T-helper 17 cell (primary cell): ENCODE measurements around the gene ACOXL. TPM values are rescaled to one million over a fixed set of nuclear protein-coding genes. Genes with fewer than 3 reads are reported as not detected.
A peak's percentile ranks its signal among the peaks of the same experiment; 100 is the strongest.

Experiments
- ATAC-seq: fragments of 150-1000 bp; cut with Tn5 transposase; 2 replicates; pipeline ENCODE4 v1.10.0; 2021; ENCODE audit warnings: mild to moderate bottlenecking, moderate library complexity
- DNase-seq, 3 donors: peaks; one replicate each; pipeline versions ENCODE4 v3.0.0 to v3.0.0-alpha.2; 2020 to 2021
- H3K9me3 ChIP-seq: one replicate; pipeline ENCODE4 v1.7.0; 2013; ENCODE audit warnings: low read length, mild to moderate bottlenecking; ENCODE audit not compliant: control insufficient read depth, poor library complexity, severe bottlenecking
- H3K27ac Mint-ChIP-seq: one replicate; pipeline ENCODE4 v1.8.0; 2022; ENCODE audit warnings: mild to moderate bottlenecking, moderate library complexity, mixed read lengths
- H3K27me3 Mint-ChIP-seq: one replicate; pipeline ENCODE4 v1.8.0; 2022; ENCODE audit warnings: mixed read lengths
- H3K36me3 Mint-ChIP-seq: one replicate; pipeline ENCODE4 v1.8.0; 2022; ENCODE audit warnings: low read depth, mixed read lengths
- H3K4me1 Mint-ChIP-seq: one replicate; pipeline ENCODE4 v1.8.0; 2022; ENCODE audit warnings: mild to moderate bottlenecking, mixed read lengths
- H3K4me3 Mint-ChIP-seq: one replicate; pipeline ENCODE4 v1.8.0; 2022; ENCODE audit warnings: mild to moderate bottlenecking, moderate library complexity, mixed read lengths
- total RNA-seq, 4 donors: library from RNA in 2 of 4; stranded (reverse) in 2 of 4; gene quantifications; one replicate each; pipeline ENCODE4 v1.2.3 and lab custom pipeline; 2022 to 2026

Gene ACOXL
- total RNA-seq, 2 donors from 2014 or later = not detected

DNA sequence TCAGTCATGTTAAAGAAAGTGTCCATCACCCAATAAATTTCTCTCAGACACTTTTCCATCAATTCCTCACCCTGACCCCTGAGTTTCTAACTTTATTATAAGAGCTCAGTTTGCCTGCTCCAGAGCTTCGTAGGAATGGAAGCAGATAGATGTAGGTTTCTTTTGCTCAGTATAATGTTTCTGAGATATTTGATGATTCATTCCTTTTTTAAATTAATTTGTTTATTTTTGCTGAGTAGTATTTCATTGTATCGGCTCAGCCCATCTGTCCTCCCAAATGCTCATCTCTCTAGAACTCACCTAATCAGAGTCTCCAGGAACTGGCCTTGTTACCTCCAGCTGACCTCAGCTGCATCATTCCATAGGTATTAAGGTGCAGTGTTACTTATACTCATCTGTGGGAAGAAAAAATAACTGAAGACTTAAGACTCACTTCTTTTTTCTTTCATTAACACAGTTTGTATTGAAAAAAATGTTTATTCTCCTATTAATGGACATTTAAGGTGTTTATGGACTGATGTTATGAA is 376.4 kb downstream of the ACOXL start:
- DNase-seq = no peak
- Mint-ChIP-seq H3K4me1 (no peaks in the 10 kb centered on the region), H3K4me3 (no peak overlapping the region), H3K27ac (no peak overlapping the region), H3K27me3 (peaks cover 46% of the 10 kb centered on the region), H3K36me3 (peaks cover 5% of the 10 kb centered on the region)
- H3K9me3 ChIP-seq = no peaks in the 10 kb centered on the region
- no peak for ATAC-seq

- H3K27me3 Mint-ChIP-seq = peaks cover 56% of the 10 kb centered on the region
- no peak overlapping the region for H3K27ac Mint-ChIP-seq
Measured at GRCh38 chr2:111111101-111111755, 378.9 kb downstream of the ACOXL start.

GRCh38 chr2:111113838-111114237 is 381.5 kb downstream of the ACOXL start:
- Mint-ChIP-seq H3K4me1 (peaks cover 15% of the 10 kb centered on the region), H3K4me3 (no peak overlapping the region), H3K27me3 (peaks cover 73% of the 10 kb centered on the region), H3K36me3 (peaks cover 2% of the 10 kb centered on the region), H3K27ac (no peak overlapping the region)
- ATAC-seq = no peak
- H3K9me3 ChIP-seq = no peaks in the 10 kb centered on the region
- no peak for DNase-seq

More at GRCh38 chr2:111111101-111111755, 378.9 kb downstream of the ACOXL start:
- ATAC-seq (no peak), DNase-seq (no peak)
- H3K4me1 Mint-ChIP-seq = no peaks in the 10 kb centered on the region
- H3K4me3 Mint-ChIP-seq = no peak overlapping the region
- H3K9me3 ChIP-seq = no peaks in the 10 kb centered on the region
- peaks cover 3% of the 10 kb centered on the region for H3K36me3 Mint-ChIP-seq

- Mint-ChIP-seq H3K4me3 (no peak overlapping the region), H3K36me3 (no peaks in the 10 kb centered on the region)
- no peak for ATAC-seq
Measured at GRCh38 chr2:111116011-111116746, 383.8 kb downstream of the ACOXL start.

GRCh38 chr2:111116843-111117597 is 384.6 kb downstream of the ACOXL start:
- Mint-ChIP-seq H3K27ac (no peak overlapping the region), H3K4me1 (peaks cover 30% of the 10 kb centered on the region), H3K36me3 (no peaks in the 10 kb centered on the region), H3K4me3 (peak overlapping the region; percentile 94), H3K27me3 (peaks cover 67% of the 10 kb centered on the region)
- no peaks in the 10 kb centered on the region for H3K9me3 ChIP-seq
- ATAC-seq = peak; percentile 59
- DNase-seq = peak; percentile 41 to 53 (median 47)

More at GRCh38 chr2:111116011-111116746, 383.8 kb downstream of the ACOXL start:
- Mint-ChIP-seq H3K27me3 (peaks cover 68% of the 10 kb centered on the region), H3K4me1 (peaks cover 27% of the 10 kb centered on the region), H3K27ac (no peak overlapping the region)
- H3K9me3 ChIP-seq = no peaks in the 10 kb centered on the region
- no peak for DNase-seq

DNA sequence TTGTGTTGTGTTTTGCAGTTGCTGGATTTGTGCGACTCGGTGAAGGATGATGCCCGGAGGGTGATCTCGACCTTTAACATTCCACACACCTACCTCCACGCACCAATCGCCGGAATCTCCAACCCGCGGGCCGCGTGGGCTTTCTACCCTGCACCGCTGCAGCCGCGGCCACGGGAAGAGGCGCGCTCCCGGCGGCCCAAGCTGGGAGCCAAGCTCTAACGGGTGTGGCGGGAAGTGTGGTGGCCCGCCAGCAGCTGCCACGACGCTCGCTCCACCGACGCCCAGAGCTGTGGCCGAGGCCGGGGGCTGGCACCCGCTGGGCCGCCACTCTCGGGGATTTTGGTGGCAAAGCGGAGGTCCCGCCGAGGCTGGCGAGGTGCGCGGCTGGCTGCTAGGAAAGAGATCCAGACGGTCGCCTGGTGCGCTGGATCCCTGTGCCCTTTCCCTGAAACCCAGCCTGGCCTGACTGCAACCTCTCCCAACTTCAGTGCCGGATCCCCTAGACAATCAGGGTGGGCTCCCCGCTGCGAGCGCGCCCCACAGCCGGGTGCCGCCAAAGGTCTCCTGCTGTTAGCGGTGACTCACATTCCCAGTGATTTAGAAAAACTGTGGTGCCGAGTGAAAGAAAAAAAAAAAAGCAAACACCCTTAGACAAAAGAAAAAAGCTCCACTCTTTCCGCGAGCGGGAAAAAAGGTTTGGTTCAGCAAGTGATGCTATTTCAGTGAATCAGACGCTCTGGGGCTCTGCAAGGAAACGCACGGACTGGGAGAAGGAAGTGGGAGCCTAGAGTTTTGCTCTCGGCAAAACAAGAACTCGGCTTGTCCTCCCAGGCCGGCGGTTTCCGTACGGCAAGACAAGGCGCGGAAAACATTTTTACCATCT is 385.5 kb downstream of the ACOXL start:
- Mint-ChIP-seq H3K36me3 (no peaks in the 10 kb centered on the region), H3K27me3 (peaks cover 59% of the 10 kb centered on the region), H3K27ac (peak overlapping the region; percentile 27), H3K4me3 (peak overlapping the region; percentile 94), H3K4me1 (peaks cover 30% of the 10 kb centered on the region)
- DNase-seq (no peak), ATAC-seq (no peak)
- H3K9me3 ChIP-seq = no peaks in the 10 kb centered on the region

DNA sequence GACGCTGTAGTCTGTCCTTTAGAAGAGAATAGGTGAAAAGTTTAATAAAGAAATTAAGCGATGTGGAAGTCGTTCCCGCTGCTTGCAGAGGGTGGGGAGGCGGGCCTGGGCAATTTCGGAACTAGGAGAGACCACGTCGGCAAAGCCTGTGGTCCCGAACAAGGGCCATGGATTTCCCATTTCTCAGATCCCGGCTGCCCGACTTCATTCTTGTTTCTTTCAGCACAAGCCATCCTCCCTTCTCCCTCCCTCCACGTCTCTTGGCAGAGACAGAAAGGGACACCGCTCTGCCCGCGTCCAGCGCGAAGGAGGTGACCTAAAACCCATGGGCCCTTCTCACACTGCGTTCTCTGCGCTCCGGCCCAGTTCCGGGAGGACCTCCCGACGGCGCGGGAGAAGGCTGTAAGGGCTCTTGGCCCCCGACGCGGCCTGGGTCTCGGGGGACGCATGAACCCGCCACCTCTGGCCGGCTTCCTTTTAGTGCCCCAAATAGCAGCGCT is 386.2 kb downstream of the ACOXL start:
- Mint-ChIP-seq H3K36me3 (no peaks in the 10 kb centered on the region), H3K4me3 (peak overlapping the region; percentile 94), H3K27ac (peak overlapping the region; percentile 27), H3K4me1 (peaks cover 30% of the 10 kb centered on the region), H3K27me3 (peaks cover 52% of the 10 kb centered on the region)
- ATAC-seq (no peak), DNase-seq (peak in 1 of 3 donors; percentile 15)
- no peaks in the 10 kb centered on the region for H3K9me3 ChIP-seq

DNA sequence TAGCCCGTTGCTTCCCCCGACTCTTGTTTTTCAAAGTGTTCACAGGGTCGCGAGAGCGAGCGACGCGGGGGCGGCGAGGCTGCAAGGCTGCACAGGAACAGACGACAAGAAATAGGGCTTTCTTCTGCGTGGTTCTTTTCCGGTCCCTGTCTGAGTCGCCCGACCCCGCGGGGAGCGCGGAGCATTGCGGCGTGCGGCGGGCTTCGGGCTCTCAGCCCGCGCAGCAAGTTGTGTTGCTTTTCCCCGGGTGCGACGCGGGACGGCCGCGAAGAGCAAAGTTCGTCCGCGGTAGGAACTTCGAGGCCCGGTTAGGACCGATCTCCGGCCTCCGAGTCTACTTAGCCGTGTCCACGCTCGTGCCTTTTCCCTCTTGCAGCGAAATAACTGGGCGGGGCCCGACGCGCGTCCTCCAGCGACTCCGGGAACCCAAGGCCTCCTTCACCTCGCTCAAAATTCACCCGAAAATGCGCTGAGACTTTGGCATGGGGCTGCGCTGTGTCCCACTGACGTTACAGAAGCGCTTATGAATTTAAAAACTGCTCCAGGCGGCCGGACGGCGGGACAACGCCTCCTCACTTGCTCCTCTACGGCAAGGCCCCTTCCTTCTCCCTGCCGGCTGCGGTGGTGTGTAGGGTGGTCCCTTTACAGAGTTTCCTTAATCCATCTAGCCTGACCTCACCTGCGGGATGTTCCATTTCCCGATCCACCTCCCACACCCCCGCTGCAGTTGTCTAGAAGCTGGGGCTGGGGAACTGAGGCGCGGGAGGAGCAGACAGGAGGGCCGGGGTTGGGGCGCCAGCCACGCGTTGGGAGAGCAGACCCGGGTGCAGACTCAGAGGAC is 386.8 kb downstream of the ACOXL start:
- Mint-ChIP-seq H3K27ac (peak overlapping the region; percentile 27), H3K4me3 (peak overlapping the region; percentile 94), H3K27me3 (peaks cover 45% of the 10 kb centered on the region)

DNA sequence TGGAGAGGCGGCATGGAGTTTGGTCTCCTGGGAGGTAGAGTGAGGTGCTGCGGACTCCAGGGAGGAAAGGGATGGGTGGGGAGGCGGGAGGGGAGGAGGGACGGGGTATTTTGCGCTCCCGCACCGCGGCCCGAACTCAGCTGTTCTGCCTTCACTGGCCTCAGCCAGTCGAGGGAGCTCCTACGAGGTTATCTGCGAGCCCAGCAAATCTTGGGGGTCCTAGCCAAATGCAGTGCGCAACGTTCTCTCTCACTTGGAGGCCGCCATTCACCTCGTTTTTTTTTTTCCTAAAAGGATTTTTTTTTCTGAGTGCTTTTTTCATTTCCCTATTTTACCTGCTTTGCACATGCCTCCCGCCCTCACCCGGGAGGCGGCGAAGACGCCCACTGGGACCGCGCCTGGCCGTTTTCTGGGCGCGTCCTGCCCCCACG is 387.5 kb downstream of the ACOXL start:
- peaks cover 42% of the 10 kb centered on the region for H3K27me3 Mint-ChIP-seq
- no peak overlapping the region for H3K27ac Mint-ChIP-seq
- H3K4me1 Mint-ChIP-seq = peaks cover 30% of the 10 kb centered on the region
- DNase-seq (no peak), ATAC-seq (no peak)
- no peaks in the 10 kb centered on the region for H3K9me3 ChIP-seq
- H3K4me3 Mint-ChIP-seq = peak overlapping the region; percentile 94
- no peaks in the 10 kb centered on the region for H3K36me3 Mint-ChIP-seq

More for the DNA sequence above, 386.8 kb downstream of the ACOXL start:
- peaks cover 30% of the 10 kb centered on the region for H3K4me1 Mint-ChIP-seq
- H3K36me3 Mint-ChIP-seq = no peaks in the 10 kb centered on the region
- H3K9me3 ChIP-seq = no peaks in the 10 kb centered on the region
- ATAC-seq (no peak), DNase-seq (peak; percentile 7 to 20 (median 19))

DNA sequence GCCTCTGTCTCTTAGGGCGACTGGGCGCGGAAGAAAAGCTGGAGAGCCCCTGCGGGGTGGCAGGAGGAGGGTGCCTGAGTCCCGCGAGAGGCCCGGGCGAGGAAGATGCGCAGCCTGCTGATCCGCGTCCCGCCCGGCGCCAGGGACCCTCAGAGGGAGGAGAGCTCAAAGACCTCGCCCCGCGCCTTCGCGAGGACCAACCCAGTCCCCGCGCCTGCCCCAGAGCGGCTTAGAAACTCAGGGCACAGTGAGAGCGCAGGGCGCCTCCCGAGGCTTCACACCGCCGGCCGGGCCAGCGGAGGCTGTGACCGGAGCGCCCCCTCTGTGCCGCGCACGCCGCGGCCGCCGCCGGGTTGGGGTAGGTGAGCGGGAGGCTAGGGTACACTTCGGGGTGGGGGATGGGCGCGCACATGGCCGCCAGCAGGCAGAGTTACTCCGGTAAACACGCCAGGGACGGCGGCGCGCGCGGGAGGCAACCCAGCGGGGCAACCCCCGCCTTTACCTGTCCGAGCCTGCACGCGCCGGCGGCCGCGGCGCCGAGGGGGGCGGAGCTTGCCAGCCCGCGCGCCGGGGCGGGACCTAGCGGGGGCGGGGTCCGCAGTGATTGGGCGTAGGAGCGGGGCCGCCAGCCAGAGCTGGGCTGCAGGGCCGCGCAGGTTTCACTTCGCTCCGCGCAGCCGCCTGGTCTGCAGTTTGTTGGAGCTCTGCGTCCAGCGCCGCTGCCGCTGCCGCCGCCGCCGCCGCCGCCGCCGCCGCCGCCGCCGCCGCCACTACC is 388.1 kb downstream of the ACOXL start, which contains the start of gene BCL2L11:
TSS of gene BCL2L11 (plus strand) at position 662 of the 775 bp plus-strand sequence. CDS start 2,832 bp downstream, outside the sequence.
- Mint-ChIP-seq H3K4me3 (peak within 1 kb of the TSS; percentile 94), H3K27me3 (peaks cover 40% of the 10 kb centered on the region), H3K4me1 (peaks cover 30% of the 10 kb centered on the region), H3K36me3 (no peaks in the 10 kb centered on the region), H3K27ac (peak within 1 kb of the TSS; percentile 90)
- DNase-seq = peak; percentile 86 to 88 (median 87)
- H3K9me3 ChIP-seq = no peaks in the 10 kb centered on the region
- peak; percentile 79 for ATAC-seq
